Endothelial cell of umbilical vein (primary cell): ENCODE measurements around the gene GNAI1. TPM values are rescaled to one million over a fixed set of nuclear protein-coding genes. Genes with fewer than 3 reads are reported as not detected.

Experiments used
- BruUV-seq: library from RNA; stranded (reverse); fragments of 400-500 nt; replicated peaks from 2 replicates; lab custom pipeline; 2021; lab: Mats Ljungman, UMichigan
- CTCF ChIA-PET: fragments of 300-600, 350-600 bp; sonication (Branson Sonifier 250); formaldehyde crosslinking; loops from one replicate; lab custom pipeline; 2021; ENCODE audit warnings: antibody characterized with exemption, inconsistent platforms; lab: Charles Lee
- POLR2A ChIA-PET: fragments of 300-600, 350-600 bp; sonication (Branson Sonifier 250); formaldehyde crosslinking; loops from one replicate; lab custom pipeline; 2021; ENCODE audit warnings: antibody characterized with exemption, inconsistent platforms; lab: Charles Lee
- DNase-seq: peaks from one replicate; pipeline ENCODE4 v3.0.0-alpha.2; 2011; ENCODE audit warnings: low read depth, low spot score
- FAIRE-seq: peaks from 2 replicates; lab custom pipeline; 2011; peaks lifted over from hg19 to GRCh38; lab: Jason Lieb, UNC
- H2AFZ ChIP-seq: 2 replicates; pipeline ENCODE4 v1.6.0; 2012; ENCODE audit warnings: low read depth, low read length, control low read depth, inconsistent platforms
- H3K27ac ChIP-seq: 2 replicates; pipeline ENCODE4 v1.5.1; 2011; ENCODE audit warnings: low read depth, mild to moderate bottlenecking, control low read depth, low read length, moderate library complexity; ENCODE audit not compliant: insufficient read depth
- H3K27me3 ChIP-seq, 2 experiments: 2 replicates each; pipeline versions ENCODE4 v1.6.0 to v1.6.1; 2011; ENCODE audit warnings: low read length in 2 of 2, mixed read lengths in 1 of 2; ENCODE audit not compliant: control insufficient read depth in 2 of 2, insufficient read depth in 2 of 2
- H3K36me3 ChIP-seq, 2 experiments: 2 replicates in 1 of 2; 3 replicates in 1 of 2; pipeline ENCODE4 v1.5.1; 2011; ENCODE audit warnings: low read length in 2 of 2, mild to moderate bottlenecking in 1 of 2, moderate library complexity in 1 of 2; ENCODE audit not compliant: control insufficient read depth in 2 of 2, insufficient read depth in 2 of 2; ENCODE audit errors: extremely low read depth in 1 of 2
- H3K4me1 ChIP-seq: 3 replicates; pipeline ENCODE4 v1.5.1; 2011; ENCODE audit warnings: mild to moderate bottlenecking, low read length; ENCODE audit not compliant: control insufficient read depth, insufficient read depth; ENCODE audit errors: extremely low read depth
- H3K4me2 ChIP-seq: 2 replicates; pipeline ENCODE4 v1.6.1; 2011; ENCODE audit warnings: low read length, control low read depth, mixed read lengths; ENCODE audit not compliant: insufficient read depth
- H3K4me3 ChIP-seq, 3 experiments: fragments of 200-600 bp in 1 of 3; sonication (generic), shearing (Covaris generic) in 1 of 3; replicated peaks in 1 of 3; 2 replicates each; pipeline ENCODE4 v1.5.1; 2011 to 2016; ENCODE audit warnings: control low read depth in 3 of 3, low read length in 3 of 3, mild to moderate bottlenecking in 2 of 3, inconsistent platforms in 1 of 3, low read depth in 1 of 3, moderate library complexity in 1 of 3; ENCODE audit not compliant: insufficient read depth in 1 of 3
- H3K79me2 ChIP-seq: 2 replicates; pipeline ENCODE4 v1.6.0; 2012; ENCODE audit warnings: low read length, inconsistent platforms; ENCODE audit not compliant: control insufficient read depth, insufficient read depth
- H3K9ac ChIP-seq: replicated peaks from 2 replicates; pipeline ENCODE3; 2011; ENCODE audit warnings: low read length, control low read depth; ENCODE audit not compliant: insufficient read depth; ENCODE audit errors: extremely low read depth
- H3K9me1 ChIP-seq: replicated peaks from 3 replicates; pipeline ENCODE4 v1.6.0; 2011; ENCODE audit warnings: mild to moderate bottlenecking, low read length; ENCODE audit not compliant: control insufficient read depth, insufficient read depth; ENCODE audit errors: extremely low read depth
- H3K9me3 ChIP-seq: replicated peaks from 2 replicates; pipeline ENCODE4 v1.5.1; 2012; ENCODE audit warnings: low read length, inconsistent platforms; ENCODE audit not compliant: control insufficient read depth, insufficient read depth
- H4K20me1 ChIP-seq: replicated peaks from 2 replicates; pipeline ENCODE3; 2011; ENCODE audit warnings: mild to moderate bottlenecking, low read length; ENCODE audit not compliant: control insufficient read depth, insufficient read depth; ENCODE audit errors: extremely low read depth
- FOS ChIP-seq: IDR thresholded peaks from 2 replicates; pipeline ENCODE4 v1.6.1; 2011; ENCODE audit warnings: mild to moderate bottlenecking, low read length, moderate library complexity, borderline replicate concordance; ENCODE audit not compliant: insufficient read depth
- GATA2 ChIP-seq: IDR thresholded peaks from 2 replicates; pipeline ENCODE4 v1.7.0; 2011; ENCODE audit warnings: low read depth, mild to moderate bottlenecking, moderate library complexity, mixed read lengths, low read length; ENCODE audit not compliant: insufficient read length, insufficient read depth
- JUN ChIP-seq: IDR thresholded peaks from 2 replicates; pipeline ENCODE4 v1.6.1; 2011; ENCODE audit warnings: borderline replicate concordance, low read depth; ENCODE audit not compliant: insufficient read length, insufficient read depth
- MAX ChIP-seq: IDR thresholded peaks from 2 replicates; pipeline ENCODE4 v1.6.1; 2011; ENCODE audit not compliant: insufficient read depth, insufficient read length
- MYC ChIP-seq: IDR thresholded peaks from one replicate; pipeline ENCODE4 v1.6.1; 2011; ENCODE audit warnings: mild to moderate bottlenecking, low read depth, low read length
- POLR2AphosphoS5 ChIP-seq: IDR thresholded peaks from 2 replicates; pipeline ENCODE4 v1.6.1; 2012; ENCODE audit warnings: low read depth, mild to moderate bottlenecking, control low read depth, low read length, moderate library complexity; ENCODE audit not compliant: insufficient read depth
- dilution Hi-C: fragments of 300-500 bp; cut with MboI; formaldehyde crosslinking; loops from one replicate; pipeline ENCODE4 v1.15.0; 2019; ENCODE audit warnings: low sequenced_read_pairs; ENCODE audit not compliant: extremely low pct_ligation_motif_present
- intact Hi-C: fragments of 100-400 bp; cut with micrococcal nuclease; formaldehyde crosslinking; loops from one replicate; pipeline ENCODE4 v1.10.0; 2022
- polyA plus RNA-seq, 4 experiments: library from polyadenylated mRNA; depleted of rRNA in 3 of 4; stranded (reverse) in 3 of 4; unstranded in 1 of 4; fragments of >200 nt; gene quantifications; 2 replicates each; pipeline versions ENCODE4 v1.2.1 to v1.2.3, GENCODE V29; 2011 to 2012; ENCODE audit warnings: missing spikeins in 1 of 4
- total RNA-seq: library from RNA; stranded (reverse); gene quantifications from 2 replicates; pipeline ENCODE4 v1.2.3, GENCODE V29; 2021

Gene GNAI1
- total and polyA plus RNA-seq, 2 donors (not counting 3 experiments of a cell fraction or from before 2014, with no cell fraction given), result 7.5 to 15.0 TPM

GRCh38 chr7:80141376-80141775 lies 6.7 kb downstream of the GNAI1 start:
- no peaks in the 10 kb centered on the region for H3K9me1 ChIP-seq
- H3K9me3 ChIP-seq, result no peaks in the 10 kb centered on the region
- CTCF ChIA-PET, result no interaction called here
- DNase-seq (no peak), FAIRE-seq (no peak)
- dilution Hi-C loops, result no loop called here
- no peak overlapping the region for H3K27ac ChIP-seq
- H3K79me2 ChIP-seq, result peaks cover 42% of the 10 kb centered on the region
- intact Hi-C loops, result no loop called here
- H4K20me1 ChIP-seq, result peaks cover 7% of the 10 kb centered on the region
- H3K27me3 ChIP-seq, result no peaks in the 10 kb centered on the region
- H2AFZ ChIP-seq, result no peak overlapping the region
- H3K9ac ChIP-seq, result no peak overlapping the region
- H3K4me2 ChIP-seq, result no peak overlapping the region
- H3K4me1 ChIP-seq, result peaks cover 12% of the 10 kb centered on the region
- no peak overlapping the region for H3K4me3 ChIP-seq
- POLR2A ChIA-PET, result no interaction called here
- H3K36me3 ChIP-seq, result no peaks in the 10 kb centered on the region
- TF ChIP-seq JUN (no peak), GATA2 (no peak), MAX (no peak), MYC (no peak), FOS (no peak)
- BruUV-seq, result no TSS peak

GRCh38 chr7:80142853-80143580 lies 8.4 kb downstream of the GNAI1 start:
- Histone ChIP-seq H2AFZ (no peak overlapping the region), H3K79me2 (peaks cover 37% of the 10 kb centered on the region), H3K9me1 (no peaks in the 10 kb centered on the region), H3K9me3 (no peaks in the 10 kb centered on the region), H3K36me3 (no peaks in the 10 kb centered on the region), H3K4me2 (no peak overlapping the region), H4K20me1 (peaks cover 7% of the 10 kb centered on the region), H3K9ac (no peak overlapping the region), H3K4me1 (peaks cover 8% of the 10 kb centered on the region), H3K4me3 (no peak overlapping the region), H3K27me3 (no peaks in the 10 kb centered on the region), H3K27ac (no peak overlapping the region)
- intact Hi-C loops (no loop called here), dilution Hi-C loops (no loop called here)
- no peak for FAIRE-seq
- no peak for TF ChIP-seq JUN
- TF ChIP-seq MYC, result no peak
- TF ChIP-seq POLR2AphosphoS5, result no peak
- no TSS peak for BruUV-seq
- DNase-seq, result no peak
- ChIA-PET CTCF (interaction anchor here (1.8 to 1.9 kb wide), 2 partner anchors 9 to 16 kb away, joined by 5 read pairs; partner anchors contain the start of gene GNAI1), POLR2A (no interaction called here)
